OCI-LY1 (cell line): ENCODE data around the gene GCLC.

ENCODE experiments used
- H2AFZ ChIP-seq: fragments of 200-600 bp; sonication (generic), shearing (Covaris generic); 2 replicates; pipeline ENCODE4 v1.6.0; 2014; ENCODE audit warnings: antibody characterized with exemption, mild to moderate bottlenecking, low read length
- H3F3A ChIP-seq: fragments of 200-600 bp; sonication (generic), shearing (Covaris generic); 2 replicates; pipeline ENCODE4 v1.6.0; 2014; ENCODE audit warnings: mild to moderate bottlenecking, antibody characterized with exemption, low read length, moderate library complexity; ENCODE audit not compliant: insufficient read depth
- H3K27ac ChIP-seq: fragments of 200-600 bp; sonication (generic); 2 replicates; pipeline ENCODE4 v1.5.1; 2014; ENCODE audit warnings: low read length, mixed run types, mild to moderate bottlenecking, low read depth; ENCODE audit not compliant: poor library complexity, severe bottlenecking
- H3K27me3 ChIP-seq: fragments of 200-600 bp; sonication (generic); 2 replicates; pipeline ENCODE4 v1.6.0; 2014; ENCODE audit warnings: antibody characterized with exemption, mild to moderate bottlenecking, low read length, moderate library complexity; ENCODE audit not compliant: insufficient read depth
- H3K36me3 ChIP-seq: fragments of 200-600 bp; sonication (generic); 2 replicates; pipeline ENCODE4 v1.6.1; 2014; ENCODE audit warnings: mild to moderate bottlenecking, antibody characterized with exemption, low read length, moderate library complexity, mixed read lengths; ENCODE audit not compliant: insufficient read depth
- H3K4me1 ChIP-seq: fragments of 200-600 bp; sonication (generic); 2 replicates; pipeline ENCODE4 v1.5.1; 2014; ENCODE audit warnings: mild to moderate bottlenecking, low read length, moderate library complexity; ENCODE audit not compliant: insufficient read depth, severe bottlenecking
- H3K4me2 ChIP-seq: fragments of 200-600 bp; sonication (generic), shearing (Covaris generic); 2 replicates; pipeline ENCODE4 v1.6.1; 2014; ENCODE audit warnings: low read length
- H3K4me3 ChIP-seq: fragments of 200-600 bp; sonication (generic); 2 replicates; pipeline ENCODE4 v1.5.1; 2014; ENCODE audit warnings: low read length, low read depth, mild to moderate bottlenecking, mixed read lengths; ENCODE audit not compliant: poor library complexity, severe bottlenecking
- H3K79me2 ChIP-seq: fragments of 200-600 bp; shearing (Covaris generic); 2 replicates; pipeline ENCODE4 v1.6.1; 2016; ENCODE audit warnings: mixed run types, low read length, mixed read lengths; ENCODE audit not compliant: insufficient read depth
- H3K9ac ChIP-seq: fragments of 200-600 bp; sonication (generic), shearing (Covaris generic); 2 replicates; pipeline ENCODE4 v1.6.1; 2014; ENCODE audit warnings: mild to moderate bottlenecking, low read length, mixed read lengths
- H3K9me2 ChIP-seq: fragments of 200-600 bp; sonication (generic), shearing (Covaris generic); 2 replicates; pipeline ENCODE4 v1.6.1; 2014; ENCODE audit warnings: low read depth, mild to moderate bottlenecking, low read length, mixed read lengths
- H3K9me3 ChIP-seq: fragments of 200-600 bp; shearing (Covaris generic); 2 replicates; pipeline ENCODE4 v1.6.1; 2014; ENCODE audit warnings: low read length, mixed read lengths
- H4K20me1 ChIP-seq: fragments of 200-600 bp; sonication (generic), shearing (Covaris generic); 2 replicates; pipeline ENCODE4 v1.6.0; 2016; ENCODE audit warnings: mild to moderate bottlenecking, low read length; ENCODE audit not compliant: insufficient read depth
- CTCF ChIP-seq: fragments of 200-600 bp; sonication (generic), shearing (Covaris generic); IDR thresholded peaks from 2 replicates; pipeline ENCODE4 v1.5.1; 2017; ENCODE audit warnings: mild to moderate bottlenecking, antibody characterized with exemption, low read length, moderate library complexity, mixed read lengths
- EZH2 ChIP-seq: fragments of 200-600 bp; sonication (generic), shearing (Covaris generic); IDR thresholded peaks from 2 replicates; pipeline ENCODE4 v1.8.0; 2017; ENCODE audit warnings: borderline replicate concordance, mixed run types, mild to moderate bottlenecking, antibody characterized with exemption, low read length, moderate library complexity, mixed read lengths

GCLC gene

GRCh38 chr6:53532942-53533341 lies 12.0 kb downstream of the GCLC start:
- Histone ChIP-seq H3K9ac (no peak overlapping the region), H2AFZ (no peak overlapping the region), H3K4me1 (peaks cover 4% of the 10 kb centered on the region), H3K4me3 (no peak overlapping the region), H3K36me3 (0 out of 2 replicates have a peak, but pooled peaks cover 7% of the 10 kb centered on the region), H3K79me2 (peaks cover 63% of the 10 kb centered on the region), H3K27me3 (no peaks in the 10 kb centered on the region), H3K9me3 (peaks cover 5% of the 10 kb centered on the region; the same call in 1 of the 2 replicates), H3K9me2 (no peaks in the 10 kb centered on the region), H4K20me1 (no peaks in the 10 kb centered on the region), H3K4me2 (no peak overlapping the region), H3K27ac (no peak overlapping the region), H3F3A (no peaks in the 10 kb centered on the region)
- no peak for TF ChIP-seq EZH2
- TF ChIP-seq CTCF = no peak

GRCh38 chr6:53532061-53532797 lies 12.7 kb downstream of the GCLC start:
- 0 out of 2 replicates have a peak, but pooled peaks cover 7% of the 10 kb centered on the region for H3K36me3 ChIP-seq
- H3K4me1 ChIP-seq = peaks cover 4% of the 10 kb centered on the region
- H3F3A ChIP-seq = no peaks in the 10 kb centered on the region
- H3K4me2 ChIP-seq = no peak overlapping the region
- TF ChIP-seq EZH2 (no peak), CTCF (no peak)
- H3K27ac ChIP-seq = no peak overlapping the region
- no peaks in the 10 kb centered on the region for H3K9me2 ChIP-seq
- H3K79me2 ChIP-seq = peaks cover 56% of the 10 kb centered on the region
- H3K27me3 ChIP-seq = no peaks in the 10 kb centered on the region
- H3K4me3 ChIP-seq = no peak overlapping the region
- no peak overlapping the region for H3K9ac ChIP-seq
- peaks cover 5% of the 10 kb centered on the region; the same call in 1 of the 2 replicates for H3K9me3 ChIP-seq
- H4K20me1 ChIP-seq = no peaks in the 10 kb centered on the region
- H2AFZ ChIP-seq = no peak overlapping the region

GRCh38 chr6:53530780-53531386 lies 14.0 kb downstream of the GCLC start:
- Histone ChIP-seq H4K20me1 (no peaks in the 10 kb centered on the region), H3K9me3 (no peaks in the 10 kb centered on the region), H3K9ac (no peak overlapping the region), H3K9me2 (no peaks in the 10 kb centered on the region), H3K36me3 (0 out of 2 replicates have a peak, but pooled peaks cover 5% of the 10 kb centered on the region), H3K4me1 (no peaks in the 10 kb centered on the region), H3K4me2 (no peak overlapping the region), H3K79me2 (peaks cover 50% of the 10 kb centered on the region), H3F3A (no peaks in the 10 kb centered on the region), H3K4me3 (no peak overlapping the region), H3K27me3 (no peaks in the 10 kb centered on the region), H2AFZ (no peak overlapping the region), H3K27ac (no peak overlapping the region)
- no peak for TF ChIP-seq CTCF
- no peak for TF ChIP-seq EZH2
